A549 (cell line): ENCODE data around the gene CMTM1. TPM values are rescaled to one million over a fixed set of nuclear protein-coding genes. Genes with fewer than 3 reads are reported as not detected.

ENCODE experiments used
- ATAC-seq, 2 experiments: fragments of 200-7000 bp in 1 of 2; fragments of >200 bp in 1 of 2; cut with Nextera tagmentation in 1 of 2; cut with Tn5 transposase in 1 of 2; 3 replicates each; pipeline versions ENCODE4 v1.8.0 to v1.9.1; 2018 to 2020; ENCODE audit warnings: mild to moderate bottlenecking in 1 of 2, moderate library complexity in 1 of 2
- CTCF ChIA-PET: fragments of 300-600 bp; sonication (Branson Sonifier 250); formaldehyde crosslinking; extraction: SDS; loops from one replicate; lab custom pipeline; 2021; ENCODE audit warnings: antibody characterized with exemption, inconsistent platforms; lab: Yijun Ruan, JAX
- POLR2A ChIA-PET: fragments of 350-600 bp; formaldehyde crosslinking; extraction: SDS; loops from one replicate; lab custom pipeline; 2021; ENCODE audit warnings: antibody characterized with exemption, inconsistent platforms; lab: Yijun Ruan, JAX
- DNase-seq, 2 experiments: peaks; one replicate each; pipeline versions ENCODE4 v3.0.0 to v3.0.0-alpha.2; 2011 to 2016; ENCODE audit warnings: low read depth in 1 of 2, low spot score in 1 of 2
- FAIRE-seq: peaks from 2 replicates; lab custom pipeline; 2011; peaks lifted over from hg19 to GRCh38; lab: Jason Lieb, UNC
- H3K27ac ChIP-seq, 2 experiments: fragments of >200 bp; sonication (Bioruptor Twin); formaldehyde crosslinking; 3 replicates each; pipeline ENCODE4 v1.5.1; 2016 to 2017
- H3K4me1 ChIP-seq: fragments of >200 bp; sonication (Bioruptor Twin); formaldehyde crosslinking; 3 replicates; pipeline ENCODE4 v1.6.1; 2016
- H3K4me2 ChIP-seq: fragments of >200 bp; sonication (Bioruptor Twin); formaldehyde crosslinking; 3 replicates; pipeline ENCODE4 v1.6.1; 2016
- H3K4me3 ChIP-seq: fragments of >200 bp; sonication (Bioruptor Twin); formaldehyde crosslinking; 3 replicates; pipeline ENCODE4 v1.5.1; 2016
- H3K9me3 ChIP-seq: fragments of >200 bp; sonication (Bioruptor Twin); formaldehyde crosslinking; 3 replicates; pipeline ENCODE4 v1.6.1; 2016
- ATOH8 ChIP-seq: fragments of 250-450 bp; sonication (Bioruptor Pico); IDR thresholded peaks from 2 replicates; pipeline ENCODE4 v1.5.0; 2020; ENCODE audit warnings: low read depth, mild to moderate bottlenecking, moderate library complexity
- BHLHE40 ChIP-seq: IDR thresholded peaks from 2 replicates; pipeline ENCODE4 v1.6.1; 2012; ENCODE audit warnings: low read depth, low read length, inconsistent platforms
- CBX2 ChIP-seq: fragments of 200-600 bp; sonication (generic); IDR thresholded peaks from 2 replicates; pipeline ENCODE4 v1.6.1; 2016; ENCODE audit warnings: low read depth, mild to moderate bottlenecking, borderline replicate concordance
- CBX8 ChIP-seq: fragments of 200-600 bp; sonication (generic); IDR thresholded peaks from 2 replicates; pipeline ENCODE4 v1.6.1; 2016
- EHMT2 ChIP-seq: fragments of 200-600 bp; sonication (generic); IDR thresholded peaks from 2 replicates; pipeline ENCODE4 v1.6.1; 2016; ENCODE audit warnings: antibody characterized with exemption, low read depth, mild to moderate bottlenecking, moderate library complexity
- FOSB ChIP-seq: fragments of 250-450 bp; sonication (Bioruptor Pico); IDR thresholded peaks from 2 replicates; pipeline ENCODE4 v1.5.0; 2020; ENCODE audit warnings: mild to moderate bottlenecking, moderate library complexity
- FOSL2 ChIP-seq, 2 experiments: fragments of 450-650 bp in 1 of 2; fragments of >200 bp in 1 of 2; sonication (Bioruptor Twin) in 1 of 2; formaldehyde crosslinking; IDR thresholded peaks; 2 replicates each; pipeline versions ENCODE4 v1.5.0 to v1.6.1; 2016 to 2020; ENCODE audit warnings: mild to moderate bottlenecking in 1 of 2, moderate library complexity in 1 of 2
- FOXS1 ChIP-seq: fragments of 250-450 bp; sonication (Bioruptor Pico); IDR thresholded peaks from 2 replicates; pipeline ENCODE4 v1.5.0; 2020; ENCODE audit warnings: mild to moderate bottlenecking, moderate library complexity
- GATA3 ChIP-seq: IDR thresholded peaks from 2 replicates; pipeline ENCODE4 v1.6.1; 2012; ENCODE audit warnings: borderline replicate concordance
- HDAC2 ChIP-seq: fragments of 200-600 bp; sonication (generic); IDR thresholded peaks from 2 replicates; pipeline ENCODE4 v1.6.1; 2016
- HEYL ChIP-seq: fragments of 250-450 bp; sonication (Bioruptor Pico); IDR thresholded peaks from 2 replicates; pipeline ENCODE4 v1.8.0; 2021; ENCODE audit warnings: mild to moderate bottlenecking, moderate library complexity
- HMGXB4 ChIP-seq: fragments of 250-450 bp; sonication (Bioruptor Pico); IDR thresholded peaks from 2 replicates; pipeline ENCODE4 v1.5.0; 2021; ENCODE audit warnings: mild to moderate bottlenecking, moderate library complexity, borderline replicate concordance
- HOXA7 ChIP-seq: fragments of 250-450 bp; sonication (Bioruptor Pico); IDR thresholded peaks from 2 replicates; pipeline ENCODE4 v1.5.0; 2020; ENCODE audit warnings: mild to moderate bottlenecking, moderate library complexity
- HOXB5 ChIP-seq: fragments of 250-450 bp; sonication (Bioruptor Pico); IDR thresholded peaks from 2 replicates; pipeline ENCODE4 v1.5.0; 2020; ENCODE audit warnings: mild to moderate bottlenecking, moderate library complexity
- JUN ChIP-seq, 2 experiments: fragments of >200 bp; sonication (Bioruptor Twin); formaldehyde crosslinking; IDR thresholded peaks; 2 replicates in 1 of 2; 3 replicates in 1 of 2; pipeline ENCODE4 v1.6.1; 2016 to 2017
- MAX ChIP-seq: IDR thresholded peaks from 2 replicates; pipeline ENCODE4 v1.6.1; 2012
- MYC ChIP-seq: IDR thresholded peaks from 2 replicates; pipeline ENCODE4 v1.6.1; 2012; ENCODE audit warnings: mild to moderate bottlenecking, inconsistent platforms, low read length, improper control_type of control experiment, borderline replicate concordance
- PHF8 ChIP-seq: fragments of 200-600 bp; sonication (generic); IDR thresholded peaks from 2 replicates; pipeline ENCODE4 v1.6.1; 2016; ENCODE audit warnings: low read depth, mild to moderate bottlenecking, antibody characterized with exemption, moderate library complexity, borderline replicate concordance
- POLR2AphosphoS2 ChIP-seq: conservative IDR thresholded peaks from 2 replicates; pipeline ENCODE4 v1.6.1; 2012; ENCODE audit warnings: low read length, improper control_type of control experiment, inconsistent platforms
- RFX5 ChIP-seq: fragments of 450-650 bp; IDR thresholded peaks from 2 replicates; pipeline ENCODE4 v1.7.1; 2014; ENCODE audit warnings: antibody characterized with exemption, mild to moderate bottlenecking, moderate library complexity
- RNF2 ChIP-seq: fragments of 200-600 bp; sonication (generic); IDR thresholded peaks from 2 replicates; pipeline ENCODE4 v1.6.1; 2016; ENCODE audit warnings: low read depth, mild to moderate bottlenecking, antibody characterized with exemption, moderate library complexity, borderline replicate concordance
- SMC3 ChIP-seq: fragments of >200 bp; sonication (Bioruptor Twin); formaldehyde crosslinking; IDR thresholded peaks from 3 replicates; pipeline ENCODE4 v1.6.1; 2018; ENCODE audit warnings: inconsistent platforms
- SREBF2 ChIP-seq: fragments of 450-650 bp; IDR thresholded peaks from 2 replicates; pipeline ENCODE4 v1.6.1; 2014; ENCODE audit warnings: mild to moderate bottlenecking, moderate library complexity
- TP53 ChIP-seq: fragments of 250-450 bp; sonication (Bioruptor Pico); IDR thresholded peaks from 2 replicates; pipeline ENCODE4 v1.5.0; 2021; ENCODE audit warnings: mild to moderate bottlenecking, moderate library complexity
- ZC3H11A ChIP-seq: fragments of 450-650 bp; IDR thresholded peaks from 2 replicates; pipeline ENCODE4 v1.6.1; 2014; ENCODE audit warnings: antibody characterized with exemption, mild to moderate bottlenecking
- WGBS: methylation state at CpG from one replicate; pipeline ENCODE4 v1.1.6; 2017; ENCODE audit errors: missing lambda C conversion rate; 5-methylcytosine and 5-hydroxymethylcytosine counted together
- polyA plus RNA-seq, 4 experiments: library from polyadenylated mRNA; depleted of rRNA in 3 of 4; stranded (reverse); fragments of >200 nt; fragmentation: RNase III in 1 of 4; extraction: RNeasy Plus Mini Kit Qiagen cat#74134 plus additional on column Dnase treatment in 1 of 4; gene quantifications; 2 replicates in 3 of 4; 3 replicates in 1 of 4; pipeline ENCODE4 v1.2.3, GENCODE V29; 2011 to 2017

CMTM1 gene
- polyA plus RNA-seq, 2 of the 4 experiments (the other 2 are of a cell fraction) = 1.3 to 1.9 TPM

- Histone ChIP-seq H3K9me3 (no peaks in the 10 kb centered on the region), H3K4me3 (no peak overlapping the region), H3K27ac (no peak overlapping the region), H3K4me2 (no peak overlapping the region), H3K4me1 (no peaks in the 10 kb centered on the region)
- POLR2A ChIA-PET = no interaction called here
- FAIRE-seq = no peak
- 95% methylated on average over 18 of the region's 18 CpGs for WGBS
- CTCF ChIA-PET = interaction anchor here (0.6 to 0.9 kb wide), 2 partner anchors 14 to 726 kb away, joined by 3 to 4 read pairs; no protein-coding TSS in a partner anchor
- DNase-seq = no peak
- no peak for TF ChIP-seq CBX2
- no peak for TF ChIP-seq PHF8
- TF ChIP-seq SMC3 = no peak
- TF ChIP-seq CBX8 = no peak
- no peak for TF ChIP-seq ATOH8 (CRISPR knock-in tag)
- TF ChIP-seq FOXS1 (CRISPR knock-in tag) = no peak
- no peak for TF ChIP-seq HOXA7 (CRISPR knock-in tag)
- TF ChIP-seq POLR2AphosphoS2 = no peak
- no peak for TF ChIP-seq RFX5
- TF ChIP-seq HMGXB4 (CRISPR knock-in tag) = no peak
- TF ChIP-seq HOXB5 (CRISPR knock-in tag) = no peak
- TF ChIP-seq MYC = no peak
- no peak for ATAC-seq
Observed at GRCh38 chr16:66541388-66542355, 24.6 kb upstream of the CMTM1 start.

GRCh38 chr16:66542396-66542795 is 23.8 kb upstream of the CMTM1 start:
- CTCF ChIA-PET = interaction anchor here (0.6 to 0.9 kb wide), 2 partner anchors 15 to 726 kb away, joined by 3 to 4 read pairs; no protein-coding TSS in a partner anchor
- H3K4me3 ChIP-seq = no peak overlapping the region
- FAIRE-seq = no peak
- no peaks in the 10 kb centered on the region for H3K9me3 ChIP-seq
- H3K4me1 ChIP-seq = no peaks in the 10 kb centered on the region
- DNase-seq = no peak
- TF ChIP-seq GATA3 (no peak), HDAC2 (no peak), HOXB5 (CRISPR knock-in tag) (no peak), FOSL2 (IDR thresholded peaks at IDR 0.05) (no peak), FOSL2 (CRISPR knock-in tag; IDR thresholded peaks at IDR 0.05) (no peak), MAX (no peak), ZC3H11A (no peak), FOSB (CRISPR knock-in tag) (no peak), RFX5 (no peak), TP53 (CRISPR knock-in tag) (no peak), SREBF2 (no peak), JUN (IDR thresholded peaks at IDR 0.05) (no peak), HEYL (CRISPR knock-in tag) (no peak), RNF2 (no peak), ATOH8 (CRISPR knock-in tag) (no peak), EHMT2 (no peak), BHLHE40 (no peak)
- no peak overlapping the region for H3K27ac ChIP-seq
- no peak for ATAC-seq
- H3K4me2 ChIP-seq = no peak overlapping the region
- WGBS = 89% methylated on average over 3 of the region's 3 CpGs
- POLR2A ChIA-PET = no interaction called here
